HL-60 (cell line): ENCODE results near the gene NNT.

ENCODE experiments used
- DNase-seq, 2 experiments: peaks; one replicate each; pipeline ENCODE4 v3.0.0-alpha.2; 2010 to 2020; ENCODE audit warnings: low read depth in 1 of 2, low spot score in 1 of 2
- H3K27ac ChIP-seq: fragments of 250-450 bp; sonication (Bioruptor Pico); replicated peaks from 2 replicates; pipeline ENCODE4 v1.5.1; 2020; ENCODE audit warnings: mild to moderate bottlenecking, moderate library complexity
- H3K27me3 ChIP-seq: fragments of 250-450 bp; sonication (Bioruptor Pico); 2 replicates; pipeline ENCODE4 v1.5.1; 2021; ENCODE audit warnings: mild to moderate bottlenecking, moderate library complexity; ENCODE audit not compliant: insufficient read depth, poor library complexity, severe bottlenecking
- H3K4me3 ChIP-seq: replicated peaks from 2 replicates; pipeline ENCODE4 v1.5.1; 2011; ENCODE audit warnings: mild to moderate bottlenecking, control low read depth, low read length; ENCODE audit not compliant: insufficient read depth
- CTCF ChIP-seq: IDR thresholded peaks from one replicate; pipeline ENCODE4 v1.5.1; 2011; ENCODE audit warnings: low read length, control low read depth, inconsistent platforms; ENCODE audit not compliant: insufficient read depth
- GABPA ChIP-seq: IDR thresholded peaks from 2 replicates; pipeline ENCODE4 v1.6.1; 2012; ENCODE audit warnings: low read depth
- POLR2AphosphoS5 ChIP-seq: IDR thresholded peaks from 2 replicates; pipeline ENCODE4 v1.6.1; 2012; ENCODE audit warnings: low read depth
- REST ChIP-seq: IDR thresholded peaks from 2 replicates; pipeline ENCODE4 v1.6.1; 2012; ENCODE audit warnings: low read depth; ENCODE audit not compliant: insufficient replicate concordance
- SPI1 ChIP-seq: IDR thresholded peaks from 2 replicates; pipeline ENCODE4 v1.6.1; 2012; ENCODE audit warnings: low read depth, mild to moderate bottlenecking, borderline replicate concordance

The NNT gene

GRCh38 chr5:43648499-43649124 lies 45.6 kb downstream of the NNT start:
- H3K27ac ChIP-seq: no peak overlapping the region
- DNase-seq: no peak
- no peaks in the 10 kb centered on the region for H3K27me3 ChIP-seq
- no peak overlapping the region for H3K4me3 ChIP-seq
- TF ChIP-seq POLR2AphosphoS5 (no peak), CTCF (no peak), SPI1 (no peak), REST (no peak), GABPA (no peak)

GRCh38 chr5:43649256-43649655 lies 46.3 kb downstream of the NNT start:
- TF ChIP-seq REST (no peak), GABPA (no peak), CTCF (no peak), SPI1 (no peak), POLR2AphosphoS5 (no peak)
- no peak for DNase-seq
- Histone ChIP-seq H3K4me3 (no peak overlapping the region), H3K27me3 (no peaks in the 10 kb centered on the region), H3K27ac (no peak overlapping the region)

GRCh38 chr5:43652537-43653302 lies 49.7 kb downstream of the NNT start:
- H3K27ac ChIP-seq: no peak overlapping the region
- no peak overlapping the region for H3K4me3 ChIP-seq
- no peak for DNase-seq
- H3K27me3 ChIP-seq: no peaks in the 10 kb centered on the region
- TF ChIP-seq REST (no peak), POLR2AphosphoS5 (no peak), GABPA (no peak), SPI1 (no peak), CTCF (no peak)
